Measurements from ENCODE around the gene SEMA6A. TPM values are rescaled to one million over a fixed set of nuclear protein-coding genes. Genes with fewer than 3 reads are reported as not detected.
A peak's percentile ranks its signal among the peaks of the same experiment; 100 is the strongest.

SEMA6A gene
- total and polyA plus RNA-seq, 4 donors: 3.4 to 31.6 (median 12.0) TPM

DNA sequence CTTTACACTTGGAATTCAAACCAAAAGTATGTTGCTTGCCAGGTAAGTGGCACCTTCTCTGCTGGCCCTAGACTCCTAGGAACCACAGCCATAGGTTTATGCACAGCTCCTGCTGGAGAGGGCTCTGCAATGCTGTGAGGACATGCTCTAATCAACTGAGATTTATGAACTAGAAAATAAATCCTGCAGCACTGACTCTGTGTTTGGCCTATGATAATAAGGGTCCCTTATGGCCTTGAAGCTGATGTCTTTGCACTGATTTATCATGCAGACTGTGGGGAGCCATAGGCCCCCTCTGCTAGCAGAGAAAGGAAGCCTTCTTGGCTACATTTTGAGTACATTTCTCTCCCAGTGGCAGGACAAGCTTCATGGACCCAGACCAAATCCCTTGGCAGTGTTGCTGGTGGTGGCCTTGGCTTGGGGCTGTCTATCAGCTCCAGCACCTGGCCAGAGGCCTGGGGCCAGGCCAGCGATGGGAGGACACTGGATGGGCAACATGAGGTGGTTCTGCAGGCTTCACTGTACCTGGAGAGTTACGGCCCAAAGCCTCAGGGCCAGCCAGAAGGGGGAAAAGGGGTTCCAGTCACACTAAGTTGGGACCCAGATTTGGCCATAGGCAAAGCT, 178.0 kb downstream of the SEMA6A start:
- 93 to 94% methylated on average over 2 of the region's 2 CpGs for WGBS, 2 donors
- H3K27me3 ChIP-seq (ENCODE audit: control insufficient read depth in 3 of 3, insufficient read depth in 3 of 3, low read length in 2 of 3): no peaks in the 10 kb centered on the region
- H3K9me3 ChIP-seq (ENCODE audit: control insufficient read depth in 4 of 4, insufficient read depth in 3 of 4, low read length in 3 of 4): no peaks in the 10 kb centered on the region
- ATAC-seq (ENCODE audit: insufficient read depth, low FRiP score) (no peak), DNase-seq (no peak)
- TF ChIP-seq, protein P1, sequence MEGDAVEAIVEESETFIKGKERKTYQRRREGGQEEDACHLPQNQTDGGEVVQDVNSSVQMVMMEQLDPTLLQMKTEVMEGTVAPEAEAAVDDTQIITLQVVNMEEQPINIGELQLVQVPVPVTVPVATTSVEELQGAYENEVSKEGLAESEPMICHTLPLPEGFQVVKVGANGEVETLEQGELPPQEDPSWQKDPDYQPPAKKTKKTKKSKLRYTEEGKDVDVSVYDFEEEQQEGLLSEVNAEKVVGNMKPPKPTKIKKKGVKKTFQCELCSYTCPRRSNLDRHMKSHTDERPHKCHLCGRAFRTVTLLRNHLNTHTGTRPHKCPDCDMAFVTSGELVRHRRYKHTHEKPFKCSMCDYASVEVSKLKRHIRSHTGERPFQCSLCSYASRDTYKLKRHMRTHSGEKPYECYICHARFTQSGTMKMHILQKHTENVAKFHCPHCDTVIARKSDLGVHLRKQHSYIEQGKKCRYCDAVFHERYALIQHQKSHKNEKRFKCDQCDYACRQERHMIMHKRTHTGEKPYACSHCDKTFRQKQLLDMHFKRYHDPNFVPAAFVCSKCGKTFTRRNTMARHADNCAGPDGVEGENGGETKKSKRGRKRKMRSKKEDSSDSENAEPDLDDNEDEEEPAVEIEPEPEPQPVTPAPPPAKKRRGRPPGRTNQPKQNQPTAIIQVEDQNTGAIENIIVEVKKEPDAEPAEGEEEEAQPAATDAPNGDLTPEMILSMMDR (IDR thresholded peaks at IDR 0.05; ENCODE audit: control extremely low read depth, extremely low read depth): no peak
- H3K4me3 ChIP-seq: no peak overlapping the region
- peaks cover 0 to 9% (median 3%) of the 10 kb centered on the region in 5 donors for H3K4me1 ChIP-seq (ENCODE audit: control insufficient read depth in 5 of 5, insufficient read depth in 5 of 5, low read length in 5 of 5)
- peak overlapping the region in 1 of 2 donors; percentile 43 for H3K27ac ChIP-seq (ENCODE audit: low read depth in 1 of 2, low read length in 1 of 2)
- no peaks in the 10 kb centered on the region for H3K36me3 ChIP-seq (ENCODE audit: control insufficient read depth in 4 of 4, insufficient read depth in 4 of 4, low read length in 4 of 4)
- H3K9ac ChIP-seq (ENCODE audit: insufficient read depth in 1 of 2, low read length in 2 of 2): no peak overlapping the region

DNA sequence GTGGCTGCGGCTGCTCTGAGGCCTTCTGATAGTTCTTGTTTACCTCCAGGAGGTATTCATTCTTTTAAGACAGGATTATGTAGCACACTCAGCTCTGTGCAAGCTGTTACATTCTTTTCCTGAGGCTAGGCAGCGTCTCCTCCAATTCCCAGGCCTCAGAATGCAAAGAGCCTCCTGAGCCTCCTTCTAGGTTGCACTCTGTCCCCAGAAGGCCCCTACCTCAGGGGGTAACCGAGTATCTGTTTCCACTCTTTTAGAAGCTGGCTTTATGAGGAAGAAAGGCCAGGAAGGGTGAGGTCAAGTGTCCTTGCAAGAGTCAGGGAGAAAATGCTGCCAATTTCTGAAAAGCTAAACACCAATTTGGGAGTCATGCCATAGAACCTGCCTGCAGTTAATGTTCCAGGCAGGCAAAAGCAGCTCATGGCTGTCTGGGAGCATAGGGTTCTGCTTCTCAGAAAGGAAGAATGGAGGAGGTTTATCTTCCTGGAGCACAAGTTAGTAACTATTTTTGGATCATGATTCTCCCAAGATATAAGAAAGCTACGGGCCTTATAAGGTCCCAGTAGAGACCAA, 178.9 kb downstream of the SEMA6A start:
- 46 to 74% methylated on average over 4 of the region's 4 CpGs for WGBS, 2 donors
- Histone ChIP-seq H3K9me3 (ENCODE audit: control insufficient read depth in 4 of 4, insufficient read depth in 3 of 4, low read length in 3 of 4) (no peaks in the 10 kb centered on the region), H3K36me3 (ENCODE audit: control insufficient read depth in 4 of 4, insufficient read depth in 4 of 4, low read length in 4 of 4) (no peaks in the 10 kb centered on the region), H3K27ac (ENCODE audit: low read depth in 1 of 2, low read length in 1 of 2) (peak overlapping the region in 1 of 2 donors; percentile 43), H3K9ac (ENCODE audit: insufficient read depth in 1 of 2, low read length in 2 of 2) (no peak overlapping the region), H3K4me1 (ENCODE audit: control insufficient read depth in 5 of 5, insufficient read depth in 5 of 5, low read length in 5 of 5) (peaks cover 0 to 9% (median 3%) of the 10 kb centered on the region in 5 donors), H3K4me3 (no peak overlapping the region), H3K27me3 (ENCODE audit: control insufficient read depth in 3 of 3, insufficient read depth in 3 of 3, low read length in 2 of 3) (no peaks in the 10 kb centered on the region)
- DNase-seq: peak in 1 of 3 donors; percentile 34
- TF ChIP-seq, protein P1 (IDR thresholded peaks at IDR 0.05; ENCODE audit: control extremely low read depth, extremely low read depth): no peak
- no peak for ATAC-seq (ENCODE audit: insufficient read depth, low FRiP score)

DNA sequence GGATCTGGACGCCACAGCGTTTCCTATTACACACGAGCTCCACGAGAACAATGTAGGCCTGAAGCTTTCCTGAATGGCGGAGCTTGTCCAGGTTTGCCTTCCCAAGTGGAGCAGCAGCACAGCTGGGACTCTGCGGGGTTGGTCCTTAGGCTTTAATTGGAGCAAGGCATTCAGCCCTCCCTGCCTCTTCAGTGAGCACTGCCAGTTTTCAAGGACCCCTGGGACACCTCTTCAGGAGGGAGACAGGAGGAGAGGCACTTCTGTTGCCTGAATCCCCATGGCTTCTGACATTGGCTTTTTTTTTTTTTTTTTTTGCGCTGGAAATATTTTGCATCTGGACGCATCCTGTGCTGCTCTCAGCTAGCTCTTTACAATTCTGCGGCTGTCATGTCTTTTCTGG, 179.4 kb downstream of the SEMA6A start:
- H3K9ac ChIP-seq (ENCODE audit: insufficient read depth in 1 of 2, low read length in 2 of 2): no peak overlapping the region
- 67 to 87% methylated on average over 9 of the region's 9 CpGs for WGBS, 2 donors

More for the DNA sequence above, 179.4 kb downstream of the SEMA6A start:
- H3K27ac ChIP-seq (ENCODE audit: low read depth in 1 of 2, low read length in 1 of 2): peak overlapping the region in 1 of 2 donors; percentile 43
- no peaks in the 10 kb centered on the region for H3K27me3 ChIP-seq (ENCODE audit: control insufficient read depth in 3 of 3, insufficient read depth in 3 of 3, low read length in 2 of 3)
- H3K4me1 ChIP-seq (ENCODE audit: control insufficient read depth in 5 of 5, insufficient read depth in 5 of 5, low read length in 5 of 5): peaks cover 0 to 9% (median 3%) of the 10 kb centered on the region in 5 donors
- DNase-seq (no peak), ATAC-seq (ENCODE audit: insufficient read depth, low FRiP score) (no peak)
- TF ChIP-seq, protein P1 (IDR thresholded peaks at IDR 0.05; ENCODE audit: control extremely low read depth, extremely low read depth): no peak
- H3K9me3 ChIP-seq (ENCODE audit: control insufficient read depth in 4 of 4, insufficient read depth in 3 of 4, low read length in 3 of 4): no peaks in the 10 kb centered on the region
- H3K4me3 ChIP-seq: no peak overlapping the region
- no peaks in the 10 kb centered on the region for H3K36me3 ChIP-seq (ENCODE audit: control insufficient read depth in 4 of 4, insufficient read depth in 4 of 4, low read length in 4 of 4)
